HepG2 (cell line): Measurements from ENCODE around the gene ALDH1L2. TPM values are rescaled to one million over a fixed set of nuclear protein-coding genes. Genes with fewer than 3 reads are reported as not detected.

Source experiments
- DNMT1 ChIP-seq: sonication (generic); formaldehyde crosslinking; IDR thresholded peaks from 2 replicates; pipeline ENCODE4 v1.5.1; 2020; ENCODE audit warnings: mild to moderate bottlenecking, missing genetic modification reagents
- DRAP1 ChIP-seq: IDR thresholded peaks from 2 replicates; pipeline ENCODE4 v1.6.1; 2016; ENCODE audit warnings: missing genetic modification reagents, missing compliant biosample characterization
- ELF4 ChIP-seq: sonication (generic); formaldehyde crosslinking; IDR thresholded peaks from 2 replicates; pipeline ENCODE4 v1.5.0; 2020; ENCODE audit warnings: missing genetic modification reagents, mild to moderate bottlenecking, moderate library complexity, borderline replicate concordance
- HNRNPLL ChIP-seq: fragments of 200-400 bp; formaldehyde crosslinking; IDR thresholded peaks from 2 replicates; pipeline ENCODE4 v1.6.1; 2017; ENCODE audit warnings: mild to moderate bottlenecking, low read depth, low read length; ENCODE audit not compliant: poor library complexity, severe bottlenecking
- JUNB ChIP-seq: sonication (generic); formaldehyde crosslinking; IDR thresholded peaks from 2 replicates; pipeline ENCODE4 v1.8.0; 2022; ENCODE audit warnings: missing genetic modification reagents, mild to moderate bottlenecking, borderline replicate concordance
- KDM1A ChIP-seq: IDR thresholded peaks from 2 replicates; pipeline ENCODE4 v1.6.1; 2016; ENCODE audit warnings: missing compliant biosample characterization
- KLF15 ChIP-seq: sonication (generic); formaldehyde crosslinking; IDR thresholded peaks from 2 replicates; pipeline ENCODE4 v1.8.1; 2023; ENCODE audit warnings: borderline replicate concordance, mild to moderate bottlenecking, inconsistent platforms, missing genetic modification reagents, mixed read lengths
- NFIB ChIP-seq: sonication (generic); formaldehyde crosslinking; IDR thresholded peaks from 2 replicates; pipeline ENCODE4 v1.9.0; 2021; ENCODE audit warnings: missing genetic modification reagents, mild to moderate bottlenecking, borderline replicate concordance
- NONO ChIP-seq, 2 experiments: fragments of 450-650 bp in 1 of 2; sonication (generic) in 1 of 2; formaldehyde crosslinking in 1 of 2; IDR thresholded peaks in 1 of 2; conservative IDR thresholded peaks in 1 of 2; 2 replicates each; pipeline versions ENCODE4 v1.6.1 to v1.8.0; 2017 to 2022; ENCODE audit warnings: mild to moderate bottlenecking in 1 of 2, missing genetic modification reagents in 1 of 2, moderate library complexity in 1 of 2
- POLR2G ChIP-seq: fragments of 200-400 bp; formaldehyde crosslinking; IDR thresholded peaks from 2 replicates; pipeline ENCODE4 v1.6.1; 2018; ENCODE audit warnings: mild to moderate bottlenecking, low read depth, low read length, moderate library complexity
- SIN3A ChIP-seq: IDR thresholded peaks from 2 replicates; pipeline ENCODE4 v1.6.1; 2011; ENCODE audit warnings: low read depth, mild to moderate bottlenecking, control low read depth, low read length, borderline replicate concordance
- ZBTB26 ChIP-seq: IDR thresholded peaks from 2 replicates; pipeline ENCODE4 v1.6.1; 2016; ENCODE audit warnings: missing compliant biosample characterization, missing genetic modification reagents, borderline replicate concordance
- ZBTB42 ChIP-seq: sonication (generic); formaldehyde crosslinking; IDR thresholded peaks from 2 replicates; pipeline ENCODE4 v1.5.0; 2020; ENCODE audit warnings: mild to moderate bottlenecking, missing genetic modification reagents
- ZBTB44 ChIP-seq: sonication (generic); formaldehyde crosslinking; IDR thresholded peaks from 2 replicates; pipeline ENCODE4 v1.4.0; 2020; ENCODE audit warnings: missing genetic modification reagents
- ZFP62 ChIP-seq: sonication (generic); formaldehyde crosslinking; IDR thresholded peaks from 2 replicates; pipeline ENCODE4 v1.4.0; 2020; ENCODE audit warnings: missing genetic modification reagents
- ZNF496 ChIP-seq: sonication (generic); formaldehyde crosslinking; IDR thresholded peaks from 2 replicates; pipeline ENCODE4 v1.8.1; 2023; ENCODE audit warnings: mild to moderate bottlenecking, moderate library complexity, missing genetic modification reagents; ENCODE audit not compliant: insufficient replicate concordance
- ZNF558 ChIP-seq: sonication (generic); formaldehyde crosslinking; IDR thresholded peaks from 2 replicates; pipeline ENCODE4 v1.9.0; 2022; ENCODE audit warnings: mild to moderate bottlenecking, missing genetic modification reagents, borderline replicate concordance
- ZNF652 ChIP-seq: IDR thresholded peaks from 2 replicates; pipeline ENCODE4 v1.6.1; 2016; ENCODE audit warnings: low read depth, borderline replicate concordance
- ZNF672 ChIP-seq: sonication (generic); formaldehyde crosslinking; IDR thresholded peaks from 2 replicates; pipeline ENCODE4 v1.8.1; 2022; ENCODE audit warnings: missing genetic modification reagents
- ZNF780A ChIP-seq: sonication (generic); formaldehyde crosslinking; IDR thresholded peaks from 2 replicates; pipeline ENCODE4 v1.8.0; 2022; ENCODE audit warnings: mild to moderate bottlenecking, missing genetic modification reagents, moderate library complexity
- ZSCAN22 ChIP-seq: sonication (generic); formaldehyde crosslinking; IDR thresholded peaks from 2 replicates; pipeline ENCODE4 v1.4.0; 2020; ENCODE audit warnings: mild to moderate bottlenecking, missing genetic modification reagents
- polyA plus RNA-seq, 8 experiments: library from polyadenylated mRNA; depleted of rRNA in 3 of 8; stranded (reverse) in 7 of 8; unstranded in 1 of 8; fragments of >200 nt; fragmentation: Illumina TruSeq in 4 of 8; extraction: Trizol in 4 of 8; gene quantifications; 2 replicates each; pipeline versions ENCODE4 v1.2.1 to v1.2.3, GENCODE V29; 2011 to 2016; ENCODE audit warnings: low read depth in 4 of 8, missing spikeins in 1 of 8, mixed read lengths in 1 of 8; ENCODE audit not compliant: insufficient read depth in 1 of 8
- total RNA-seq, 5 experiments: library from RNA; depleted of rRNA; stranded (reverse); fragments of >200 nt; fragmentation: Illumina TruSeq; extraction: Trizol; gene quantifications; 2 replicates each; pipeline ENCODE4 v1.2.3, GENCODE V29; 2016; ENCODE audit warnings: low read depth in 1 of 5
- TF ChIP-seq, protein P1 (sequence below): sonication (generic); formaldehyde crosslinking; IDR thresholded peaks from 2 replicates; pipeline ENCODE4 v1.8.1; 2023; ENCODE audit warnings: mild to moderate bottlenecking, missing genetic modification reagents

Gene ALDH1L2
- total and polyA plus RNA-seq, 2 of the 13 experiments (the other 11 are each of a cell fraction or from before 2014, with no cell fraction given), result 0.40 to 4.6 TPM

DNA sequence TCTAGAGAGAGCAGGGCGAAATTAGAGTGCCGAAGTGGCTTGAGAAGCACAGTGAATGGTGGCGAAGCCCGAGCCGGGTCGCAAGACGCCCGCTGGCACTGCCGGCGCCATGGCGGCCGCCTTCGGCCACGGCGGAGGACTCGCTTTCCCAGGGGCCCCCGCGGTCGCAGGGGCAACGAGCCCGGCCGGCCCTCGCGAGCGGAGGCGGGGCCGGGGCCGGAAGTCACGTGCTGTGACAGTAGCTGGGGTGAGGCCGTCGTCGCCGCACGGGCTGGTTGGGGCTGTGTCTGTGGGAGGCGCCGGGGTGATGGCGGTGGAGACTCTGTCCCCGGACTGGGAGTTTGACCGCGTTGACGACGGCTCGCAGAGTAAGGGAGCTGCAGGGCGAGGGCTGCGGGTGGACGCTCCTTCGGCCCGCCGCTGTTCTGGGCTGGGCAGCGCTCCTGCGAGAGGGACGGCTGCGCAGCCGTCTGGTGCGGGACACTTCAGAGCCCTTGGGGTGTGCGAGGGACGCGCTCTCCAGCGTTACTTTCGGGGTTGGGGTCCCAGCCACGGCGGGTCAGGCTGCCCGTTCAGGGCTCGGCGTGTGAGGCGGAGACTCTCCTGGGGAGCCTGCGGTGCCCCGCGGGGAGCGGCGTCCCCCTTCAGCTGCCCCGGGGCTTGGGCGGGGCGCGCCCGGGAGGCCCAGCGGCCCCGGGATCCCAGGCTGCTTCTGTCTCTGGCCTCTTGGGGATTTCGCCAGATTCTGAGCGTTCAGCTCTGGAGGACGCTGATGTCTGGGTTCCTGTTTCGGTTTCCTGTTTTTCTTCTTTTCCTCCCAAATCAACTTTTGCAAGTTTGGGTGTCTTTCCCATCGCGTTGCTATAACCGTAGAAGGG lies 23.5 kb upstream of the ALDH1L2 start, which contains the start of gene WASHC4 (continued):
- TF ChIP-seq, protein P1, sequence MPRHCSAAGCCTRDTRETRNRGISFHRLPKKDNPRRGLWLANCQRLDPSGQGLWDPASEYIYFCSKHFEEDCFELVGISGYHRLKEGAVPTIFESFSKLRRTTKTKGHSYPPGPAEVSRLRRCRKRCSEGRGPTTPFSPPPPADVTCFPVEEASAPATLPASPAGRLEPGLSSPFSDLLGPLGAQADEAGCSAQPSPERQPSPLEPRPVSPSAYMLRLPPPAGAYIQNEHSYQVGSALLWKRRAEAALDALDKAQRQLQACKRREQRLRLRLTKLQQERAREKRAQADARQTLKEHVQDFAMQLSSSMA (CRISPR knock-in tag), result peak; percentile 78; the same call in 1 of the 2 replicates
- TF ChIP-seq NFIB (CRISPR knock-in tag) (no peak), ZNF780A (CRISPR knock-in tag) (peak; percentile 92), KLF15 (CRISPR knock-in tag) (peak; percentile 36; the same call in 1 of the 2 replicates), SIN3A (no peak; the same call in 1 of the 2 replicates), DRAP1 (CRISPR knock-in tag) (peak; percentile 82), ZNF672 (0 out of 2 replicates have a peak, but pooled peaks have one; percentile 26), POLR2G (peak; percentile 99), KDM1A (CRISPR knock-in tag) (no peak), ELF4 (CRISPR knock-in tag) (peak; percentile 45; the same call in 1 of the 2 replicates), ZNF652 (CRISPR knock-in tag) (no peak), NONO (IDR thresholded peaks at IDR 0.05) (no peak), NONO (CRISPR knock-in tag; conservative IDR thresholded peaks at IDR 0.05) (peak; percentile 95), ZBTB26 (peak; percentile 79), ZSCAN22 (0 out of 2 replicates have a peak, but pooled peaks have one; percentile 66), ZNF558 (CRISPR knock-in tag) (peak; percentile 50; the same call in 1 of the 2 replicates), HNRNPLL (peak; percentile 59), ZBTB42 (peak; percentile 83; the same call in 1 of the 2 replicates), JUNB (no peak), ZBTB44 (CRISPR knock-in tag) (no peak), DNMT1 (CRISPR knock-in tag) (0 out of 2 replicates have a peak, but pooled peaks have one; percentile 35), ZFP62 (CRISPR knock-in tag) (no peak), ZNF496 (CRISPR knock-in tag) (no peak)
